H1 (cell line): ENCODE data around the gene PTPN2. TPM values are rescaled to one million over a fixed set of nuclear protein-coding genes. Genes with fewer than 3 reads are reported as not detected.

Source experiments
- CTCF ChIA-PET: fragments of 300-600 bp; sonication (Branson Sonifier 250); formaldehyde crosslinking; loops from one replicate; lab custom pipeline; 2021; ENCODE audit not compliant: partially characterized antibody; lab: Charles Lee
- POLR2A ChIA-PET: fragments of 300-600 bp; sonication (Branson Sonifier 250); formaldehyde crosslinking; loops from one replicate; lab custom pipeline; 2021; ENCODE audit warnings: inconsistent platforms; ENCODE audit not compliant: partially characterized antibody; lab: Charles Lee
- DNase-seq, 2 experiments: peaks; one replicate each; pipeline versions ENCODE4 v3.0.0 to v3.0.0-alpha.2; 2010 to 2022; ENCODE audit warnings: low spot score in 2 of 2, low read depth in 1 of 2, mixed read lengths in 1 of 2
- FAIRE-seq: peaks from 2 replicates; lab custom pipeline; 2011; peaks lifted over from hg19 to GRCh38; lab: Jason Lieb, UNC
- H2AFZ ChIP-seq: 2 replicates; pipeline ENCODE4 v1.8.1; 2012; ENCODE audit warnings: low read length, inconsistent platforms
- H2AK5ac ChIP-seq: 2 replicates; pipeline ENCODE4 v1.6.1; 2013; ENCODE audit warnings: low read depth, low read length
- H2BK120ac ChIP-seq: replicated peaks from 2 replicates; pipeline ENCODE3; 2013; ENCODE audit warnings: low read depth, low read length, inconsistent platforms
- H2BK12ac ChIP-seq: 2 replicates; pipeline ENCODE4 v1.6.1; 2013; ENCODE audit warnings: low read depth, low read length
- H2BK15ac ChIP-seq: 2 replicates; pipeline ENCODE4 v1.6.1; 2013; ENCODE audit warnings: low read length
- H2BK20ac ChIP-seq: 2 replicates; pipeline ENCODE4 v1.6.1; 2013; ENCODE audit warnings: low read length
- H2BK5ac ChIP-seq: 2 replicates; pipeline ENCODE4 v1.6.1; 2013; ENCODE audit warnings: low read depth, low read length
- H3K14ac ChIP-seq: 2 replicates; pipeline ENCODE4 v1.6.1; 2013; ENCODE audit warnings: inconsistent platforms; ENCODE audit not compliant: insufficient read length
- H3K18ac ChIP-seq: 2 replicates; pipeline ENCODE4 v1.6.1; 2013; ENCODE audit warnings: low read length; ENCODE audit errors: extremely low read depth
- H3K23ac ChIP-seq: 2 replicates; pipeline ENCODE4 v1.6.1; 2013; ENCODE audit warnings: inconsistent platforms; ENCODE audit not compliant: insufficient read length
- H3K23me2 ChIP-seq: 2 replicates; pipeline ENCODE4 v1.6.1; 2013; ENCODE audit warnings: low read depth, low read length
- H3K27ac ChIP-seq: 2 replicates; pipeline ENCODE4 v1.6.1; 2011; ENCODE audit warnings: low read depth, low read length, inconsistent platforms
- H3K27me3 ChIP-seq, 4 experiments: replicated peaks in 1 of 4; 1 replicate in 1 of 4; 2 replicates in 3 of 4; pipeline versions ENCODE4 v1.6.1 to v1.8.1; 2011 to 2013; ENCODE audit warnings: low read length in 3 of 4, mild to moderate bottlenecking in 3 of 4, inconsistent platforms in 2 of 4, mixed read lengths in 2 of 4, moderate library complexity in 1 of 4; ENCODE audit not compliant: control insufficient read depth in 3 of 4, insufficient read depth in 3 of 4; ENCODE audit errors: extremely low read depth in 1 of 4
- H3K36me3 ChIP-seq, 4 experiments: 2 replicates each; pipeline versions ENCODE4 v1.6.1 to v1.8.1; 2011 to 2013; ENCODE audit warnings: mild to moderate bottlenecking in 4 of 4, low read length in 3 of 4, moderate library complexity in 2 of 4, control low read depth in 1 of 4, inconsistent platforms in 1 of 4; ENCODE audit not compliant: insufficient read depth in 4 of 4, control insufficient read depth in 2 of 4
- H3K4ac ChIP-seq: replicated peaks from 2 replicates; pipeline ENCODE3; 2013; ENCODE audit warnings: low read length, low read depth, mixed read lengths, inconsistent platforms; ENCODE audit not compliant: insufficient read length
- H3K4me1 ChIP-seq, 4 experiments: replicated peaks in 1 of 4; 1 replicate in 1 of 4; 2 replicates in 3 of 4; pipeline versions ENCODE4 v1.6.1 to v1.8.1; 2011 to 2013; ENCODE audit warnings: low read length in 3 of 4, inconsistent platforms in 2 of 4, mixed read lengths in 1 of 4; ENCODE audit not compliant: insufficient read depth in 4 of 4, control insufficient read depth in 3 of 4
- H3K4me2 ChIP-seq, 2 experiments: 2 replicates each; pipeline versions ENCODE4 v1.6.1 to v1.8.1; 2011 to 2013; ENCODE audit warnings: low read depth in 2 of 2, low read length in 2 of 2, control low read depth in 1 of 2, inconsistent platforms in 1 of 2, mild to moderate bottlenecking in 1 of 2; ENCODE audit not compliant: insufficient read depth in 1 of 2
- H3K4me3 ChIP-seq, 4 experiments: fragments of 200-600, 300-600 bp in 1 of 4; sonication (generic), shearing (Covaris generic), sonication (Bioruptor Twin) in 1 of 4; 2 replicates each; pipeline versions ENCODE4 v1.5.1 to v1.8.1; 2011 to 2016; ENCODE audit warnings: low read length in 4 of 4, low read depth in 3 of 4, control low read depth in 2 of 4, inconsistent platforms in 2 of 4, mild to moderate bottlenecking in 2 of 4, mixed read lengths in 1 of 4, moderate library complexity in 1 of 4; ENCODE audit not compliant: insufficient read depth in 2 of 4; ENCODE audit errors: extremely low read depth in 1 of 4
- H3K56ac ChIP-seq: replicated peaks from 2 replicates; pipeline ENCODE3; 2013; ENCODE audit warnings: low read depth, mild to moderate bottlenecking, mixed read lengths, low read length, inconsistent platforms; ENCODE audit not compliant: insufficient read length
- H3K79me1 ChIP-seq: 2 replicates; pipeline ENCODE4 v1.6.1; 2013; ENCODE audit warnings: low read depth, low read length, control low read depth
- H3K79me2 ChIP-seq, 2 experiments: 2 replicates each; pipeline versions ENCODE4 v1.6.1 to v1.8.1; 2012 to 2013; ENCODE audit warnings: low read length in 2 of 2, mild to moderate bottlenecking in 2 of 2, inconsistent platforms in 1 of 2; ENCODE audit not compliant: insufficient read depth in 2 of 2, control insufficient read depth in 1 of 2
- H3K9ac ChIP-seq, 4 experiments: replicated peaks in 1 of 4; 1 replicate in 1 of 4; 2 replicates in 3 of 4; pipeline versions ENCODE4 v1.6.1 to v1.8.1; 2011 to 2013; ENCODE audit warnings: low read depth in 3 of 4, low read length in 3 of 4, control low read depth in 2 of 4, mild to moderate bottlenecking in 2 of 4, moderate library complexity in 2 of 4, inconsistent platforms in 1 of 4; ENCODE audit errors: extremely low read depth in 1 of 4
- H3K9me3 ChIP-seq, 2 experiments: 2 replicates each; pipeline versions ENCODE4 v1.6.1 to v1.8.1; 2012 to 2013; ENCODE audit warnings: mild to moderate bottlenecking in 2 of 2, moderate library complexity in 2 of 2, control low read depth in 1 of 2, inconsistent platforms in 1 of 2, low read depth in 1 of 2, low read length in 1 of 2, mixed read lengths in 1 of 2; ENCODE audit not compliant: insufficient read depth in 2 of 2
- H4K20me1 ChIP-seq, 2 experiments: replicated peaks in 1 of 2; 2 replicates each; pipeline versions ENCODE3 to v1.8.1; 2011 to 2013; ENCODE audit warnings: inconsistent platforms in 2 of 2, low read length in 2 of 2, mild to moderate bottlenecking in 1 of 2; ENCODE audit not compliant: insufficient read depth in 2 of 2, control insufficient read depth in 1 of 2
- H4K5ac ChIP-seq: 2 replicates; pipeline ENCODE4 v1.6.1; 2013; ENCODE audit warnings: low read length, low read depth, mixed read lengths, inconsistent platforms; ENCODE audit not compliant: insufficient read length
- H4K8ac ChIP-seq: 2 replicates; pipeline ENCODE4 v1.8.0; 2013; ENCODE audit warnings: mild to moderate bottlenecking, moderate library complexity, low read length, inconsistent platforms; ENCODE audit not compliant: insufficient read depth; ENCODE audit errors: extremely low read depth
- H4K91ac ChIP-seq: replicated peaks from 2 replicates; pipeline ENCODE3; 2013; ENCODE audit warnings: low read length, mixed read lengths, inconsistent platforms; ENCODE audit not compliant: insufficient read length
- KDM1A ChIP-seq: fragments of 200-600, 300-600 bp; sonication (generic); IDR thresholded peaks from 2 replicates; pipeline ENCODE4 v1.7.1; 2016; ENCODE audit warnings: mild to moderate bottlenecking, low read length, borderline replicate concordance
- SRF ChIP-seq: IDR thresholded peaks from 2 replicates; pipeline ENCODE4 v1.6.1; 2011; ENCODE audit warnings: mild to moderate bottlenecking, low read depth, low read length, moderate library complexity
- SUZ12 ChIP-seq: fragments of 200-600 bp; sonication (generic); IDR thresholded peaks from 2 replicates; pipeline ENCODE4 v1.6.1; 2012; ENCODE audit warnings: mild to moderate bottlenecking, inconsistent platforms, low read length, moderate library complexity, mixed read lengths
- WGBS, 2 experiments: shearing (Covaris generic) in 1 of 2; methylation state at CpG; one replicate each; pipeline versions ENCODE4 v1.1.6 to v1.1.7; 2013 to 2015; ENCODE audit warnings: low lambda C conversion rate in 2 of 2, mixed read lengths in 2 of 2, inconsistent platforms in 1 of 2, low coverage in 1 of 2, missing lambda C conversion rate in 1 of 2; ENCODE audit not compliant: insufficient replicate concordance in 2 of 2, insufficient coverage in 1 of 2, insufficient read length in 1 of 2; ENCODE audit errors: extremely low coverage in 1 of 2, missing lambda C conversion rate in 1 of 2; 5-methylcytosine and 5-hydroxymethylcytosine counted together
- polyA plus RNA-seq, 7 experiments: library from polyadenylated mRNA; depleted of rRNA in 3 of 7; stranded (reverse) in 5 of 7; unstranded in 2 of 7; fragments of >200 nt in 5 of 7; fragments of 200-250 nt in 2 of 7; gene quantifications; 1 replicate in 5 of 7; 2 replicates in 1 of 7; 4 replicates in 1 of 7; pipeline versions ENCODE4 v1.2.1 to v1.2.3, GENCODE V29; 2011 to 2013; ENCODE audit warnings: missing spikeins in 2 of 7, mixed read lengths in 2 of 7
- total RNA-seq: library from RNA; stranded (reverse); fragmentation: NEBNext Ultra II Directional; extraction: Animal tissue kit (Norgen Biotek cat#: 25700); gene quantifications from 2 replicates; pipeline ENCODE4 v1.2.1, GENCODE V29; 2021

The PTPN2 gene
- total and polyA plus RNA-seq, 2 of the 8 experiments (the other 6 are each of a cell fraction or from before 2014, with no cell fraction given) = 16.4 to 54.0 TPM

GRCh38 chr18:12751503-12751884 is 132.5 kb downstream of the PTPN2 start:
- Histone ChIP-seq H2BK20ac (no peak overlapping the region), H3K56ac (no peak overlapping the region), H3K9ac (no peak overlapping the region), H2BK120ac (no peak overlapping the region), H3K4me3 (no peak overlapping the region), H2AK5ac (no peak overlapping the region), H3K23me2 (no peaks in the 10 kb centered on the region), H2AFZ (no peak overlapping the region), H3K27ac (no peak overlapping the region), H4K5ac (no peak overlapping the region), H3K79me2 (no peaks in the 10 kb centered on the region), H3K79me1 (no peaks in the 10 kb centered on the region), H3K18ac (no peak overlapping the region), H3K4ac (no peak overlapping the region), H4K8ac (no peak overlapping the region), H3K9me3 (no peaks in the 10 kb centered on the region), H3K36me3 (no peaks in the 10 kb centered on the region), H4K20me1 (peaks cover 0 to 1% of the 10 kb centered on the region in 2 experiments), H3K4me1 (no peaks in the 10 kb centered on the region), H3K27me3 (no peaks in the 10 kb centered on the region), H3K23ac (no peak overlapping the region), H2BK5ac (no peak overlapping the region), H3K14ac (no peak overlapping the region), H2BK15ac (no peak overlapping the region)
- ChIA-PET CTCF (interaction anchor here (1.4 to 1.8 kb wide), 2 partner anchors 20 to 177 kb away, joined by 3 to 4 read pairs; no protein-coding TSS in a partner anchor), POLR2A (no interaction called here)
- no peak for FAIRE-seq
- 92% methylated on average over 5 of the region's 5 CpGs; no CpG with 5 or more reads in 1 of the 2 experiments for WGBS, 2 experiments
- DNase-seq = no peak
- TF ChIP-seq SRF (no peak), SUZ12 (no peak), KDM1A (no peak)
- TF ChIP-seq, all 59 proteins: peak for 0
- Histone ChIP-seq H3K4me2 (no peak overlapping the region), H2BK12ac (no peak overlapping the region), H4K91ac (no peak overlapping the region)
